Muscle of leg (tissue), 11 donors: ENCODE data around the gene LIMCH1. TPM values are rescaled to one million over a fixed set of nuclear protein-coding genes. Genes with fewer than 3 reads are reported as not detected.

Experiments
- DNase-seq: peaks from one replicate; pipeline ENCODE4 v3.0.0; 2013
- H3K27ac ChIP-seq: one replicate; pipeline ENCODE4 v1.5.1; 2013; ENCODE audit warnings: mild to moderate bottlenecking, low read length, control low read depth
- H3K27me3 ChIP-seq: one replicate; pipeline ENCODE4 v1.6.1; 2013; ENCODE audit warnings: low read length; ENCODE audit not compliant: control insufficient read depth, insufficient read depth
- H3K36me3 ChIP-seq: one replicate; pipeline ENCODE4 v1.6.1; 2013; ENCODE audit warnings: low read length; ENCODE audit not compliant: control insufficient read depth, insufficient read depth
- H3K4me1 ChIP-seq: one replicate; pipeline ENCODE4 v1.6.1; 2013; ENCODE audit warnings: low read length; ENCODE audit not compliant: control insufficient read depth, insufficient read depth
- H3K4me3 ChIP-seq: one replicate; pipeline ENCODE4 v1.5.1; 2013; ENCODE audit warnings: low read length, control low read depth
- H3K9me3 ChIP-seq: replicated peaks from 2 replicates; pipeline ENCODE4 v1.6.1; 2013; ENCODE audit warnings: low read depth, low read length; ENCODE audit not compliant: control insufficient read depth
- WGBS: methylation state at CpG from one replicate; pipeline ENCODE4 v1.1.5; 2013; ENCODE audit warnings: missing lambda C conversion rate; ENCODE audit not compliant: insufficient coverage; 5-methylcytosine and 5-hydroxymethylcytosine counted together
- polyA plus RNA-seq, 8 donors: library from polyadenylated mRNA; unstranded; fragments of 120-200 nt; gene quantifications; one replicate each; pipeline versions ENCODE4 v1.2.1 to v1.2.3, GENCODE V29; 2013; ENCODE audit warnings: inconsistent platforms in 1 of 8, low replicate concordance in 1 of 8; ENCODE audit not compliant: insufficient read length in 8 of 8, insufficient read depth in 1 of 8
- total RNA-seq: library from RNA; stranded (reverse); fragments of 120-200 nt; gene quantifications from one replicate; pipeline ENCODE4 v1.2.4, GENCODE V29; 2013

Gene LIMCH1
- total and polyA plus RNA-seq, 9 donors, result 69.8 to 122 (median 98.0) TPM

GRCh38 chr4:41656572-41657520 is 118.9 kb downstream of the LIMCH1 start:
- Histone ChIP-seq H3K36me3 (peaks cover 10% of the 10 kb centered on the region), H3K27ac (peak overlapping the region; percentile 74), H3K4me1 (peaks cover 14% of the 10 kb centered on the region), H3K27me3 (no peaks in the 10 kb centered on the region), H3K9me3 (no peaks in the 10 kb centered on the region), H3K4me3 (no peak overlapping the region)
- WGBS, result 62% methylated on average over 10 of the region's 15 CpGs
- peak; percentile 69 for DNase-seq

GRCh38 chr4:41657561-41657960 is 119.6 kb downstream of the LIMCH1 start:
- no peak for DNase-seq
- Histone ChIP-seq H3K27me3 (no peaks in the 10 kb centered on the region), H3K9me3 (no peaks in the 10 kb centered on the region), H3K4me1 (peaks cover 14% of the 10 kb centered on the region), H3K36me3 (peaks cover 10% of the 10 kb centered on the region), H3K27ac (peak overlapping the region; percentile 63), H3K4me3 (no peak overlapping the region)
- WGBS, result no CpG with 5 or more reads among the region's 4 CpGs

- no peak for DNase-seq
- H3K36me3 ChIP-seq, result peaks cover 12% of the 10 kb centered on the region
- peaks cover 14% of the 10 kb centered on the region for H3K4me1 ChIP-seq
- WGBS, result 34% methylated on average over 2 of the region's 4 CpGs
- H3K27me3 ChIP-seq, result no peaks in the 10 kb centered on the region
- H3K27ac ChIP-seq, result peak overlapping the region; percentile 63
- no peaks in the 10 kb centered on the region for H3K9me3 ChIP-seq
- no peak overlapping the region for H3K4me3 ChIP-seq
Measured at GRCh38 chr4:41658163-41658562, 120.2 kb downstream of the LIMCH1 start.

GRCh38 chr4:41660352-41660751 is 122.4 kb downstream of the LIMCH1 start:
- Histone ChIP-seq H3K27ac (no peak overlapping the region), H3K4me3 (no peak overlapping the region), H3K36me3 (peaks cover 16% of the 10 kb centered on the region), H3K9me3 (no peaks in the 10 kb centered on the region), H3K27me3 (no peaks in the 10 kb centered on the region), H3K4me1 (peaks cover 14% of the 10 kb centered on the region)
- DNase-seq, result no peak
- whole genome bisulfite sequencing, result 82% methylated on average over 3 of the region's 3 CpGs

GRCh38 chr4:41661442-41662076 is 123.6 kb downstream of the LIMCH1 start:
- no peak overlapping the region for H3K4me3 ChIP-seq
- H3K4me1 ChIP-seq, result peaks cover 10% of the 10 kb centered on the region
- H3K27me3 ChIP-seq, result no peaks in the 10 kb centered on the region
- WGBS, result 80% methylated on average over 1 of the region's 7 CpGs
- H3K36me3 ChIP-seq, result peaks cover 15% of the 10 kb centered on the region
- H3K9me3 ChIP-seq, result no peaks in the 10 kb centered on the region
- H3K27ac ChIP-seq, result no peak overlapping the region
- peak; percentile 84 for DNase-seq

GRCh38 chr4:41665636-41666207 is 127.8 kb downstream of the LIMCH1 start:
- H3K36me3 ChIP-seq, result peaks cover 21% of the 10 kb centered on the region
- H3K4me1 ChIP-seq, result no peaks in the 10 kb centered on the region
- no peak overlapping the region for H3K27ac ChIP-seq
- H3K4me3 ChIP-seq, result no peak overlapping the region
- H3K9me3 ChIP-seq, result no peaks in the 10 kb centered on the region
- no CpG with 5 or more reads among the region's 3 CpGs for WGBS
- no peak for DNase-seq
- H3K27me3 ChIP-seq, result no peaks in the 10 kb centered on the region

- no peaks in the 10 kb centered on the region for H3K9me3 ChIP-seq
- no peaks in the 10 kb centered on the region for H3K4me1 ChIP-seq
- H3K4me3 ChIP-seq, result no peak overlapping the region
- no peak overlapping the region for H3K27ac ChIP-seq
- no peaks in the 10 kb centered on the region for H3K27me3 ChIP-seq
- no peak for DNase-seq
- no CpG with 5 or more reads among the region's 1 CpG for WGBS
- peaks cover 25% of the 10 kb centered on the region for H3K36me3 ChIP-seq
Measured at GRCh38 chr4:41668024-41668423, 130.1 kb downstream of the LIMCH1 start.

- 97% methylated on average over 4 of the region's 6 CpGs for WGBS
- no peak for DNase-seq
- peaks cover 36% of the 10 kb centered on the region for H3K36me3 ChIP-seq
- no peaks in the 10 kb centered on the region for H3K9me3 ChIP-seq
- no peak overlapping the region for H3K27ac ChIP-seq
- no peaks in the 10 kb centered on the region for H3K27me3 ChIP-seq
- no peaks in the 10 kb centered on the region for H3K4me1 ChIP-seq
- no peak overlapping the region for H3K4me3 ChIP-seq
Measured at GRCh38 chr4:41670530-41670929, 132.6 kb downstream of the LIMCH1 start.

- no peak overlapping the region for H3K27ac ChIP-seq
- H3K27me3 ChIP-seq, result no peaks in the 10 kb centered on the region
- no peak for DNase-seq
- peaks cover 39% of the 10 kb centered on the region for H3K36me3 ChIP-seq
- H3K9me3 ChIP-seq, result no peaks in the 10 kb centered on the region
- no peaks in the 10 kb centered on the region for H3K4me1 ChIP-seq
- H3K4me3 ChIP-seq, result no peak overlapping the region
Measured at GRCh38 chr4:41670982-41671381, 133.0 kb downstream of the LIMCH1 start.

GRCh38 chr4:41678086-41678816 is 140.3 kb downstream of the LIMCH1 start:
- Histone ChIP-seq H3K27ac (no peak overlapping the region), H3K27me3 (no peaks in the 10 kb centered on the region), H3K36me3 (peaks cover 56% of the 10 kb centered on the region), H3K9me3 (no peaks in the 10 kb centered on the region), H3K4me3 (no peak overlapping the region), H3K4me1 (no peaks in the 10 kb centered on the region)
- DNase-seq, result no peak
- 90% methylated on average over 2 of the region's 7 CpGs for WGBS
